ENCODE measurements around the gene RGS9. TPM values are rescaled to one million over a fixed set of nuclear protein-coding genes. Genes with fewer than 3 reads are reported as not detected.
"Not testable (repeated sequence)": the region's sequence is repeated elsewhere in the genome, so short reads cannot be mapped to it uniquely, and the experiment has no call there.

Gene RGS9
- total RNA-seq, 1 donor from 2014 or later, result 3.2 TPM

DNA sequence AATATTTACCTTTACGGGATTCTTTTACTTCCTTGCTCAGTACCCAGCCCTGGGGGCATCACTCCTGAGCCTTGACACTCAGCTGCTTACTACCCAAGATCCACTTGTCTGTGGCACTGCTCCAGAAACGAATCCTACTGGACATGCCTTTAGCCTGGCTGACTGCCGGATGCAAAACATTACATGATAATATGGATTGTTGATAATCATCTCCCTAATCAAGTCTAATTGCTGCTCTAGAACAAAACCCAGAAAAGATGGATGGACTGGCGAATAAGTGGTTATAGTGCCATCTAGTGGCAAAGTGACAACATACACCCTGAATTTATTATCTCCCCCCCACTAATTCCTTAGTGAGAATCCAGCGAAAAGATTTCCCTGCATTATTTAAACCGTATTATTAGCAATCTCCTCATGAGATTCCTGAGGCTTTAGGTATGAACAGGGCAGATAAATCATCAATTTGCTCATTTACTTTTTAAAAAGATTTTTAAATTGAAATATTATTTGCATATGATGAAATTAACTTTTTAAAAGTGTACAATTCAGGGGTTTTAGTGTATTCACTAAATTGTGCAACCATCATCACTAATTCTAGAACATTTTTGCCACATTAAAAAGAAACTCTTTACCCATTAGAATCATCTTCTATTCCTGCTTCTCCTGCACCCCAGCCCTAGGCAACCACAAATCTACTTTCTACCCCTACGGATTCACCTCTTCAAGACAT lies 61.6 kb downstream of the RGS9 start:
- ATAC-seq (ENCODE audit: low read depth) (peak; percentile 67), DNase-seq (no peak)
- Mint-ChIP-seq H3K36me3 (ENCODE audit: low read depth) (no peaks in the 10 kb centered on the region), H3K27ac (peak overlapping the region; percentile 8), H3K4me1 (no peaks in the 10 kb centered on the region), H3K4me3 (no peak overlapping the region), H3K27me3 (peaks cover 2% of the 10 kb centered on the region), H3K9me3 (no peaks in the 10 kb centered on the region)
- intact Hi-C loops (cut with micrococcal nuclease), result loop anchor here (1.0 to 10.0 kb wide), 9 partner anchors 42 to 423 kb away; partner anchors contain the start of gene RGS9
- CTCF ChIA-PET, result interaction anchor here (0.8 to 1.5 kb wide), 9 partner anchors 12 to 350 kb away, joined by 3 to 7 read pairs (median 3); partner anchors contain the start of gene GNA13
- POLR2A ChIA-PET, result interaction anchor here (1.0 kb wide), 1 partner anchor 34 kb away, joined by 3 read pairs; no protein-coding TSS in a partner anchor
- TF ChIP-seq, protein P1, sequence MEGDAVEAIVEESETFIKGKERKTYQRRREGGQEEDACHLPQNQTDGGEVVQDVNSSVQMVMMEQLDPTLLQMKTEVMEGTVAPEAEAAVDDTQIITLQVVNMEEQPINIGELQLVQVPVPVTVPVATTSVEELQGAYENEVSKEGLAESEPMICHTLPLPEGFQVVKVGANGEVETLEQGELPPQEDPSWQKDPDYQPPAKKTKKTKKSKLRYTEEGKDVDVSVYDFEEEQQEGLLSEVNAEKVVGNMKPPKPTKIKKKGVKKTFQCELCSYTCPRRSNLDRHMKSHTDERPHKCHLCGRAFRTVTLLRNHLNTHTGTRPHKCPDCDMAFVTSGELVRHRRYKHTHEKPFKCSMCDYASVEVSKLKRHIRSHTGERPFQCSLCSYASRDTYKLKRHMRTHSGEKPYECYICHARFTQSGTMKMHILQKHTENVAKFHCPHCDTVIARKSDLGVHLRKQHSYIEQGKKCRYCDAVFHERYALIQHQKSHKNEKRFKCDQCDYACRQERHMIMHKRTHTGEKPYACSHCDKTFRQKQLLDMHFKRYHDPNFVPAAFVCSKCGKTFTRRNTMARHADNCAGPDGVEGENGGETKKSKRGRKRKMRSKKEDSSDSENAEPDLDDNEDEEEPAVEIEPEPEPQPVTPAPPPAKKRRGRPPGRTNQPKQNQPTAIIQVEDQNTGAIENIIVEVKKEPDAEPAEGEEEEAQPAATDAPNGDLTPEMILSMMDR (IDR thresholded peaks at IDR 0.05), result peak; percentile 78

DNA sequence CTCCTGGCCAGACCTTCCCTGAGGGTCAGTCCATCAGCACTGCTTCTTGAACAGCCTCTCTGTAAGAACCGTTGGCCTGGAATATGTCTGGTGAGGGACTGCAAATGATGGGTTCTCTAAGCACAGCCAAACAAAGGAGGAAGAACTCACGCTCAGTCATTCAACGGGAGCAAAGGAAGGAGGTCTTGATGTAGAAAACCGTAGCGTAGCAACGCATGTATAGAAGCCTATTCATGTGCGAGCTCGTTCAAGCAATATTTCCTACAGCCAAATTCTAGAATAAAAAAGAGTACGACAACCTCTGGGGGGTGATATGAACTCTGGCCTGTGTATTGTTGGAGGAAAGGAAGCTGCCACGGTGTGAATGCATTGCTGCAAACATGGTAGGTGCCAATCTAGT lies 64.2 kb downstream of the RGS9 start:
- intact Hi-C loops (cut with micrococcal nuclease), result no loop called here
- H3K9me3 Mint-ChIP-seq, result no peaks in the 10 kb centered on the region
- POLR2A ChIA-PET, result no interaction called here
- CTCF ChIA-PET, result no interaction called here
- peaks cover 2% of the 10 kb centered on the region for H3K27me3 Mint-ChIP-seq
- TF ChIP-seq, protein P1 (IDR thresholded peaks at IDR 0.05), result no peak
- no peak for DNase-seq
- no peak overlapping the region for H3K4me3 Mint-ChIP-seq
- H3K27ac Mint-ChIP-seq, result no peak overlapping the region
- no peaks in the 10 kb centered on the region for H3K4me1 Mint-ChIP-seq
- H3K36me3 Mint-ChIP-seq (ENCODE audit: low read depth), result no peaks in the 10 kb centered on the region
- no peak for ATAC-seq (ENCODE audit: low read depth)

DNA sequence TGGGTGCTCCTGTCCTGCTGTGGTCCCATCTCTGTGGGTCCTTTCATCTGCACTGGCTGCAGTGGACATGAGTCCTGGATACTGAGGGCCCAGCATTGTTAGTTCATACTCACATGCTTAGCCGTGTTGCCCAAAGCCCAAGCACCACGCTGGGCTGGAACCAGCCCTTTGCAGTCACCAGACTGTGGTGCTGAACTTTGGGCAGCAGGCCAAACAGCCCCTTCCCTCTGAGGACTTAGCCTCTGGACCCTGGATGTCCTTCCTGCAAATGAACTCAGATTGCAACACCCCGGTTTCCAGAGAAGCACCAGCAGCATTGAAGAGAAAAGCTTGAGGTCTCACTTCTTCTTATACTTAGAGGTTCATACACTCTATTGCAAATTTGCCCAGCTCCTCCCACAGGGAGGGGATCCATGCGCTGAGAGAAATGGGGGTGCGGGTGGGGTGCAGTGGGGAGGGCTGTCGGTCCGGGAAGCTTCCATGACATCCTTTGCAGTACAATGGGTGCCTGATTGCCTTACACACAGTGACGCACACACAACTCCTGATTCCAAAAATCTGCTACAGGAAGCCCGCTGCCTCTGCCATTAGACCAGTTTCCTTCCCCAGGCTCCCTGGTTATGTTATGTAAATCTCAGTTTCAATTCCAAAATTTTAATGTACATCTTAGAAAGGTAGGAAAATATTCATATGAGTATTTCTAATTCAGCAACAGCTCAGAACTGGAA lies 65.8 kb downstream of the RGS9 start:
- intact Hi-C loops (cut with micrococcal nuclease), result no loop called here
- POLR2A ChIA-PET, result no interaction called here
- H3K4me3 Mint-ChIP-seq, result no peak overlapping the region
- no peak overlapping the region for H3K27ac Mint-ChIP-seq
- H3K4me1 Mint-ChIP-seq, result no peaks in the 10 kb centered on the region
- CTCF ChIA-PET, result no interaction called here
- DNase-seq (no peak), ATAC-seq (ENCODE audit: low read depth) (no peak)
- TF ChIP-seq, protein P1 (IDR thresholded peaks at IDR 0.05), result no peak
- no peaks in the 10 kb centered on the region for H3K36me3 Mint-ChIP-seq (ENCODE audit: low read depth)
- H3K9me3 Mint-ChIP-seq, result no peaks in the 10 kb centered on the region
- peaks cover 2% of the 10 kb centered on the region for H3K27me3 Mint-ChIP-seq

DNA sequence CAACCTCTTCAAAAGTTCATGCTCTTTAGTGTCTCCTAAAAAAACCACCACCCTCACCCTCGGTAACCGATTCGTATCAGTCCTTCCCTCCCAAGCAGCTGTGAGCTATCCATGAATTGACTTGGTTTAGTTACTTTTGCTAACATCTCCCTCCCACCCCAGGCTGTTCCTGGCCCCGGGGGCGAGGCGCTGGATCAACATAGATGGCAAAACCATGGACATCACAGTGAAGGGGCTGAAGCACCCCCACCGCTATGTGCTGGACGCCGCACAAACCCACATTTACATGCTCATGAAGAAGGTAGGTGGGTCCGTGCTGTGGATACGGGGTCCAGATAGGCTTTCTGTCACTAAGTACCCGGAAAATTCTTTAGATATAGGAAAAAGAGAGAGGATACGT lies 66.8 kb downstream of the RGS9 start:
- TF ChIP-seq, protein P1 (IDR thresholded peaks at IDR 0.05), result no peak
- DNase-seq (no peak), ATAC-seq (ENCODE audit: low read depth) (no peak)
- CTCF ChIA-PET, result no interaction called here
- Mint-ChIP-seq H3K27me3 (no peaks in the 10 kb centered on the region), H3K36me3 (ENCODE audit: low read depth) (no peaks in the 10 kb centered on the region), H3K9me3 (no peaks in the 10 kb centered on the region), H3K4me3 (no peak overlapping the region), H3K27ac (no peak overlapping the region), H3K4me1 (no peaks in the 10 kb centered on the region)
- intact Hi-C loops (cut with micrococcal nuclease), result no loop called here
- POLR2A ChIA-PET, result no interaction called here

DNA sequence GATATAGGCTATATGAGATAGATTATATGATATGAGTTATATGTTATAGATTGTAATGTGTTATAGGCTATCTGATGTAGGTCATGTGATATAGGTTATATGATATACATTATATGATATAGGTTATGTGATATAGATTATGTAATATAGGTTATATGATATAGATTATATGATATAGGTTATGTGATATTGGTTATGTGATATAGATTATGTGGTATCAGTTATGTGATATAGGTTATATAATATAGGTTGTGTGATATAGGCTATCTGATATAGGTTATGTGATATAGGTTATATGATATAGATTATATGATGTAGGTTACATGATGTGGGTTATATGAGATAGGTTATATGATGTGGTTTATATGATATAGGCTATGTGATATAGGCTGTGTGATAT lies 68.5 kb downstream of the RGS9 start:
- Mint-ChIP-seq H3K36me3 (ENCODE audit: low read depth) (no peaks in the 10 kb centered on the region), H3K9me3 (no peaks in the 10 kb centered on the region), H3K4me1 (no peaks in the 10 kb centered on the region), H3K27me3 (no peaks in the 10 kb centered on the region), H3K27ac (no peak overlapping the region), H3K4me3 (no peak overlapping the region)
- ATAC-seq (ENCODE audit: low read depth) (no peak), DNase-seq (no peak)
- POLR2A ChIA-PET, result no interaction called here
- TF ChIP-seq, protein P1 (IDR thresholded peaks at IDR 0.05), result no peak
- CTCF ChIA-PET, result no interaction called here
- intact Hi-C loops (cut with micrococcal nuclease), result no loop called here

DNA sequence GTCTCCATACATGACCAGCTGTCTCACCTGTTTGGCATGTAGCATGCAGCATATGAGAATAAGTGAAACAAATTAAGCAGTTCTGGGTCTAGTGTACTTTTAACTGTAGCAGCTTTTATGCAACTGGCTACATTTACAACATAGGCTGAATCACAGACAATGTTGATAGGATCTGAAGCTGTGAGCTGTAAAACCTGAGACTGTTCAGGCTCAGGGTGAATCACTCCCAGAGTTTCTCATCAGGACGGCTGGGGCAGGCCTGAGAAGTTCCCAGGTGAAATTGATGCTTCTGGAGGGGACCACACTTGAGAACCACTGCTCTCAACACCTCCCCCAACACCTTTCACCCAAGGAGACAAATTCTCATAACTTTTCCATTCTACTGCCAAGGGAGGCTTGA lies 70.3 kb downstream of the RGS9 start:
- POLR2A ChIA-PET; H3K4me1 Mint-ChIP-seq; intact Hi-C loops (cut with micrococcal nuclease); DNase-seq; ATAC-seq (ENCODE audit: low read depth); H3K36me3 Mint-ChIP-seq (ENCODE audit: low read depth); H3K27ac Mint-ChIP-seq; H3K9me3 Mint-ChIP-seq; H3K4me3 Mint-ChIP-seq; H3K27me3 Mint-ChIP-seq; CTCF ChIA-PET: not testable (repeated sequence)

Measured in activated B cell treated with CpG ODN at 0.5 μM for 24 hours (primary cell).